Measurements from ENCODE around the gene TMEM223.
"Not testable (repeated sequence)": the region's sequence is repeated elsewhere in the genome, so short reads cannot be mapped to it uniquely, and the experiment has no call there.

TMEM223 gene

GRCh38 chr11:62791501-62792201, at the start of gene TMEM223:
TMEM223 (minus strand) TSS chr11:62792006; CDS start chr11:62791994, 12 bp downstream.
- DNase-seq: peak; percentile 95

- DNase-seq: peak; percentile 90
Measured at GRCh38 chr11:62840721-62841360, 49.0 kb upstream of the TMEM223 start.

- peak; percentile 94 for DNase-seq
Measured at GRCh38 chr11:62839050-62839945, 47.5 kb upstream of the TMEM223 start, which contains the start of gene WDR74. WDR74 (minus strand) TSS chr11:62839590; CDS start chr11:62839570, 20 bp downstream.

GRCh38 chr11:62835336-62835735, 43.5 kb upstream of the TMEM223 start:
- no peak for DNase-seq

GRCh38 chr11:62832336-62833234, 40.8 kb upstream of the TMEM223 start, which contains the start of gene TEX54:
TEX54 (minus strand) TSS chr11:62832841.
- no peak for DNase-seq

- DNase-seq: peak; percentile 100
Measured at GRCh38 chr11:62831520-62832335, 39.9 kb upstream of the TMEM223 start, which contains the start of gene STX5. STX5 (minus strand) TSS chr11:62832051; CDS start chr11:62831243, 808 bp downstream.

GRCh38 chr11:62830904-62831519, 39.2 kb upstream of the TMEM223 start:
- DNase-seq: no peak

GRCh38 chr11:62828130-62828529, 36.3 kb upstream of the TMEM223 start:
- not testable (repeated sequence) for DNase-seq

GRCh38 chr11:62823677-62824076, 31.9 kb upstream of the TMEM223 start:
- no peak for DNase-seq

- no peak for DNase-seq
Measured at GRCh38 chr11:62817129-62817528, 25.3 kb upstream of the TMEM223 start.

GRCh38 chr11:62816557-62816956, 24.8 kb upstream of the TMEM223 start:
- DNase-seq: no peak

GRCh38 chr11:62811659-62812058, 19.9 kb upstream of the TMEM223 start:
- DNase-seq: no peak

GRCh38 chr11:62810748-62811147, 18.9 kb upstream of the TMEM223 start:
- no peak for DNase-seq

- no peak for DNase-seq
Measured at GRCh38 chr11:62806611-62807121, 14.9 kb upstream of the TMEM223 start.

GRCh38 chr11:62805961-62806441, 14.2 kb upstream of the TMEM223 start:
- peak; percentile 45 for DNase-seq

GRCh38 chr11:62805076-62805892, 13.5 kb upstream of the TMEM223 start, which contains the start of gene NXF1:
NXF1 (minus strand) TSS chr11:62805440; CDS start chr11:62805356, 84 bp downstream.
- DNase-seq: peak; percentile 95

- DNase-seq: no peak
Measured at GRCh38 chr11:62804310-62805075, 12.7 kb upstream of the TMEM223 start.

GRCh38 chr11:62801071-62801470, 9.3 kb upstream of the TMEM223 start:
- no peak for DNase-seq

Data from stimulated activated CD4-positive, alpha-beta T cell treated with anti-CD3 and anti-CD28 coated beads, Interleukin-15, amount 100 ng/mL, for 24 hours (primary cell).